ENCODE results near the gene NUP62CL. TPM values are rescaled to one million over a fixed set of nuclear protein-coding genes. Genes with fewer than 3 reads are reported as not detected.
"Not testable (repeated sequence)": the region's sequence is repeated elsewhere in the genome, so short reads cannot be mapped to it uniquely, and the experiment has no call there.

NUP62CL gene, protein sequence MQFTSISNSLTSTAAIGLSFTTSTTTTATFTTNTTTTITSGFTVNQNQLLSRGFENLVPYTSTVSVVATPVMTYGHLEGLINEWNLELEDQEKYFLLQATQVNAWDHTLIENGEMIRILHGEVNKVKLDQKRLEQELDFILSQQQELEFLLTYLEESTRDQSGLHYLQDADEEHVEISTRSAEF
- 0.48 TPM in 1 of 2 replicates, not detected in the other for total RNA-seq (2014; rRNA removed; shearing (Covaris generic))

DNA sequence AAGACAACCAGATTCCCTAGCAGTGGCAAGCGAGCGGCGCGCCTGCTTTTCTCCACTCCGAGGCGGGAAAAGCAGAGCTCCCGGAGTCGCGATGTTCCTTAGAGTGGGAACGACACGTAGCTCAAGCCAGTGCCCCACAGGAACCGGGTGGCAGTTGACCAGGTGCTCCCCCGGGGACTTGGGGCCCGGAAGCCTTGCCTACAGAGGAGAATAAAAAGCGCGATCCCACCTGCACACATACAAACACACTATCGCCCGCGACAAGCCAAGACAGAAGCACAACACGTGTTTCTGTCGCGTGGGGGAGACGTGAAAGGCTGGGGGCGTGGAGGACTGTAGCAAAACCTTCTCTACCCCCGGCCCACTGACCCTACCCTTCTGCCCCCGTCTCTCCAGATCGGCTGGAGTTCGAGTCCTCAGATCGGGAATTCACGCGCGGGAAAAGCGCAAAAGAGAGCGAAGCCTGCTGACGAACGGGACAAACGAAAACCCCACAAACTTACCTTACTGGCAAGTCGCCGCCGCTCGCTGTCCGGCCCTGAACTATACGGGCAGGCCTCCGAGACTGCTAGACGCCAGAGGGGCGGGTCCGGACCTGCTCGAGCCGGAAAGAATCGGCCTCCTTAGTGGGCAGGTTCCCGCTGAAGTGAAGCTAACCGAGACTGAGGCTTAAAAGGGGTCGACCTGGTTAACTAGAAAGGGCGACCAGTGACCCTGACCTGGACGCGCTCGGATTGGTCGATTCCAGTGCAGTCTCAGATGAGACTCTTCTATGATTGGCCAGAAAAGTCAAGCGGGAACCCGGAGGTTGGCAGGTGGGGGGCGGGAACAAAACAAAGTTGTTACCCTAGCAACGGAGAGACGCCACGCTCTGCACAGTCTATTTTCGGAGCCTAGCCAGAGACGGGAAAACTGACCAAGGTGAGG, at the start of gene NUP62CL, which contains the start of gene DNAAF6:
Gene NUP62CL, minus strand, starts transcription at position 664 of the 927 bp plus-strand sequence. CDS start 31,287 bp downstream, outside the sequence.
Gene DNAAF6, plus strand, starts transcription at position 842 of the 927 bp plus-strand sequence. CDS start 6,265 bp downstream, outside the sequence.
- no peak for DNase-seq (ENCODE audit: low spot score)

DNA sequence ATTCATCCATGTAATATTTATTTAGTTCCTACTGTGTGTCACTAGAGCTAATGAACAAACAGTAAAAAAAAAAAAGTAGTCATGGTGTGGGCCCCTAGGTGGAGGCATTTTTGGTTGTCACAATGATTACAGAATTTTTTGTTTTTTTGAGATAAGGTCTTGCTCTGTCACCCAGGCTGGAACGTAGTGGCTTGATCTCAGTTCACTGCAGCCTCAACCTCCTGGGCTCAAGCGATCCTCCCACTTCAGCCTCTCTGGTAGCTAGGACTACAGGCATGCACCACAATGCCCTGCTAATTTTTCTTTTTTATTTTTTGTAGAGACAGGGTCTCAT, 22.2 kb upstream of the NUP62CL start:
- DNase-seq (ENCODE audit: low spot score): no peak

DNA sequence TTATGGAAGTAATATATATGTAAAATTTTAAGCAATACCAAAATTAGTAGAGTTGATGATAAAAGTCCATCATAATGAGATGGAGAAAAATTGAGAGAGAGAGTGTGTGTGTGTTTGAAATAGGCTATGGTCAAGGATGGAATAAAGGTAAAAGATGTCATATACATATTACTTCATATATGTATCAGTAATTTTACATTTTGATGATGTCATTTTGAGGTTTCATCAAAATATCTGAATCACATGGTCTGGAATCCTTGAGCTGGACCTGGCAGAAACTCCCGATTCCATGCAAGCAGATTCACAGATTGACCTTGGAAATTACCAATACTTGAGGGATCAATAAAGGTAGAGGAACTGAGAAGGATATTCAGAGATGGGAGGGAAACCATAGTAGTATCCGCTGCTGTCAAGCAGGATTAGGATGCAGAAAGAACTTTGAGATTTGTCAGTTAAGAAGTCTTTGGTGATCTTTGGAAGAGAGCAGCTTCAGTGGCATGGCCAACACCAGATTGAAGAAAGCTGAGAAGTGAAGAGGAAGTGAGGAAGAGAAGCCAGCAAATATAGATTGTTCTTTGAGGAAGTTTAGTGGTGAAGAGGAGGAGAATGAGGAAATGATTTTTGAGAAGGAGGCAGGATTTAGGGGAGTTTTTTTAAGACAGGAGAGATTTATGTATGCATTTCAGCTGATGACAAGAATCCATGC, 21.7 kb upstream of the NUP62CL start:
- no peak for DNase-seq (ENCODE audit: low spot score)

DNA sequence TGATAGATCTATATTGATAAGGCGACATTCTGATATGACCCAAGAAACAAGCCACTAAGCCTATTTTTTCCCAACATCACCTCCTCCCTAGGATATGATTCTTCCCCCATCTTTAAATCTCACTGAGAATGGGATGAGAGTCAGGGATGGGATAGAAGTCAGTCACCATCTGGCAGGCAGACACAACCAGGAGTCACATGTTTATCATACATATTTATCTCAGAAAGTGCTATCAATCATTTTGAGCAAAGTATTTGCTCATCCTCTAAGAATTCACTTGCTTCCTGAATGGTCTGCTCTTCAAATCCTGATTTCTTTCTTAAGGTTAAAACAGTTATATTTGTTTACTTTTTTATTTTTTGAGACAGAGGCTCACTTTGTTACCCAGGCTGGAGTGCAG, 20.5 kb upstream of the NUP62CL start:
- no peak for DNase-seq (ENCODE audit: low spot score)

DNA sequence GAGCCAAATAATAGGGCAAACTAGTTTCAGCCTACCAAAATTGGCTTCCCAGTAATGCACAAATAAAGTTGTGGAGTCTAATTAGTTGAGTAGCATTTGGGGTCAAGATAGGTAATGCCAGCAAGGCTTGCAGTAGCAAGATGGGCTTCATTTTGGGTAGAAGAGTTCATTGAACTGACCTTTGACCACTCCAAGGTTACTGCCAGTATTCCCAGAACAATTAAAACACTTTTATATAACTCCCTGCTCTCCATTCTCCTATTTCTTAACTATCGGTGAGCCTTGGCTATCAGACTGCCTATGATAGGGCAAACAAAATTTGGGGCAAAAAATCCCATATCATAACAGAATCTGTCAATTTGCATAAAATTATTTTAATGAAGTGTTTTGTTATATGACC, 7.2 kb upstream of the NUP62CL start:
- DNase-seq (ENCODE audit: low spot score): no peak

DNA sequence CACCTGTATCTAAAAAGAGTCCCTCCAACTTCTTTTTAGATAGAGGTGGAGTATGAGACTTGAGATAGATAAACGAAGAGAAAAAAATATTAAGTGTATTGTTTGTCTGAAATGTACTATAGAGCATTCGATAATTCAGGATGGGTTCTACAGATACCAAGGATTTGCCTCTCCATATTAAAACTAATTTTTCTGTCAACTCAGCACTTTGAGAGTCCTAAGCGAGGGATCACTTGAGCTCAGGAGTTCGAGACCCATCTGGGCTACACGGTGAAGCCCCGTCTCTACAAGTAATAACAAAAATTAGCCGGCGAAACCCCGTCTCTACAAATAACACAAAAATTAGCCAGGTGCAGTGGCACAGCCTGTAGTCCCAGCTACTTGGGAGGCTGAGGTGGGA, 1.7 kb upstream of the NUP62CL start:
- no peak for DNase-seq (ENCODE audit: low spot score)

DNA sequence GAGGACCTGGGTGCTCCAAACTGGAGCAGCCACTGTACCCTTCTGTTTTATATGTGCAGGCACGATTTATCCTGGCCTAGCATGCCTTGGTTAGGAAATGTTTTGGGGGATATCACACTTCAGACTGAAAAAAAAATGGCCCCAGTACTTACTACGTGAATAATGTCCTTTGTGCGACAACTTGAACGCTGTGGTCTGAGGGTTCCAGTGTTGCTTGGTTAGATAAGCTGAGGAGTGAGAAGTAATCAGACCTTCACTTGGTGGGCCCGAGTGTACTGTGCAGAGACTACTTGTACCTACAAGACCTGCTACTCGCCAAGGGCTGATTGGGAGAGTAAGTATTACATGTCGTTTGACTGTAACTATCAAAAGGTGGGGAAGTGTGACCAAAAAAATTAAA, 856 bp upstream of the NUP62CL start:
- no peak for DNase-seq (ENCODE audit: low spot score)

DNA sequence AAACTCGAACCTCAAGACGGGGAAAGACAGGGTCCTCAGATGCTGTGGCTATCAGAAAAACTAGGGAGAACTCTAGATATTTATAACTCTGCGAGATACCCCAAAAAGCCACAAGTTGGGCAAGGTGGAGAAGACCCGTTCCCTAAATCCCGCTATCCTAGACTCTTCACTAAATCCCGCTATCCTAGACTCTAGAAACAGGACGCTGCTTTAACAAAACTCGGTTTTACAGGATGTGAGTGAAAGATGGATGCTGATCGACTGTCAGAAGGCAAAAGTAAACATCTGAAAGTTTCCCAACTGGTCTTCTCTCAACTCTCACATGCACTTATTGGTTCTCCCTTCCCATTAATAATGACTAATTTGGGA, 448 bp upstream of the NUP62CL start:
- no peak for DNase-seq (ENCODE audit: low spot score)

DNA sequence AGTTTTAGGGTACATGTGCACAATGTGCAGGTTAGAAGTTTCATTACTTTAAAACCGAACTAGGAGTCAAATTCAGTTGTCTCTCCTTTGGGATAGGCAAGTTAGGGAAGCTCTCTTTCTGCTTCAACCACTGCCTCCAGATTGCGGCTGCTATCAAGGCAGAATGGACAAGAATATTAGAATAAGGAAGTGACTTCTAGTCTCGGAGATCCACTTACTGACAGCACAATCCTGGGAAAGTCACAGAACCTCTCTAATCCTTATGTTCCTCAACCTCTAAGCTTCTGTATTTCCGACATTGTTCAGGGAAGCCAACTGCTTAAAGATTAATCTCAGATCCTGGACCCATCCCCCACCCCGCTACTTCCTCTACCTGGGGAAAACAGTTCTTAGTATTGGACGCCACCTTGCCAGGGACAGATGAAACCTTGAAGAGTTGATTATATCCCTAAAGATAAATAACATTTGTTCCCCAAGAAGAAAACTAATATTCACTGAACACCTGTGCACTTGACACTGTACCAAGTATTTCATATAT, 2.1 kb downstream of the NUP62CL start:
- DNase-seq (ENCODE audit: low spot score): no peak

DNA sequence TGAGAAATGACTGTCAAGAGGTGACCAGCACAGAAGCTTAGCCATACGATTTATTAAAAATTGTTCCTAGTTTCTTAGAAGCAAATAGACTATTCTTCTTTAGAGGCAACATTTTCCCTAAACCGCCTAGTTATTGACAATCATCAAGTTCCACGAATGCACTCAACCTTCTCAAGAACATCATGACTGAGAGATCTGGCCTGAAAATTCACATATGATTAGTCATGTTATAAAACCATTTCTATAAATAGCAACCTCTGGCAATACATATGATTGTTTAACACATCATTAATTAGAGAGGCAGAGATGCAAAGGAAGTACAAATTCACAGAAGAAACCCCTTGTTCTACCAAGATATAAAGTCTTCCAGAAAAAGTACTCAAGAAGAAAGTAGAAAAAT, 6.7 kb downstream of the NUP62CL start:
- DNase-seq (ENCODE audit: low spot score): no peak

DNA sequence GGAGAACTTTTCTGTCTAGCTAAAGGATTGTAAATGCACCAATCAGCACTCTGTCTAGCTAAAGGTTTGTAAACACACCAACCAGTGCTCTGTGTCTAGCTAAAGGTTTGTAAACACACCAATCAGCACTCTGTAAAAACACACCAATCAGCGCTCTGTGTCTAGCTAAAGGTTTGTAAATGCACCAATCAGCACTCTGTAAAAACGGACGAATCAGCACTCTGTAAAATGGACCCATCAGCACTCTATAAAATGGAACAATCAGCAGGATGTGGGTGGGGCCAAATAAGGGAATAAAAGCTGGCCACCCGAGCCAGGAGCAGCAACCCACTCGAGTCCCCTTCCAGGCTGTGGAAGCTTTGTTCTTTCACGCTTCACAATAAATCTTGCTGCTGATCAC, 8.2 kb downstream of the NUP62CL start:
- DNase-seq (ENCODE audit: low spot score): not testable (repeated sequence)

DNA sequence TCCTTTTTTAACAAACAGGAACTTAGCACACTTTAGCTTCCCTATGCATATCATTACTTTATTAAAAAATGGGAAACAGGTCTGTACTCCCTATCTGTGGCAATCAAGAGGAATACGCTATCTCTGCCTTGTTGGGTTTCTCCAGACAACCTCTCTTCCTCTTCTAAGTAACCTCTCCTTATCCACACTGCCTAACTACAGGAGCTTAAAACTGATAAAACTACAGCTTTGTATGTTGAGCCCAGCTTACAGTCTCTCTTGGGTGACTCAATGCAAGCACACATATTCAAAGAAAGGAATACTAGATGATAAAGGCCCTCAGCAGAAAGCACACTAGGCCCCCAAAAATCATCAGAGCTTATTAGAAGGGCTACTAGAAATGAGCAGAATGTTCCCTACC, 8.9 kb downstream of the NUP62CL start:
- no peak for DNase-seq (ENCODE audit: low spot score)

DNA sequence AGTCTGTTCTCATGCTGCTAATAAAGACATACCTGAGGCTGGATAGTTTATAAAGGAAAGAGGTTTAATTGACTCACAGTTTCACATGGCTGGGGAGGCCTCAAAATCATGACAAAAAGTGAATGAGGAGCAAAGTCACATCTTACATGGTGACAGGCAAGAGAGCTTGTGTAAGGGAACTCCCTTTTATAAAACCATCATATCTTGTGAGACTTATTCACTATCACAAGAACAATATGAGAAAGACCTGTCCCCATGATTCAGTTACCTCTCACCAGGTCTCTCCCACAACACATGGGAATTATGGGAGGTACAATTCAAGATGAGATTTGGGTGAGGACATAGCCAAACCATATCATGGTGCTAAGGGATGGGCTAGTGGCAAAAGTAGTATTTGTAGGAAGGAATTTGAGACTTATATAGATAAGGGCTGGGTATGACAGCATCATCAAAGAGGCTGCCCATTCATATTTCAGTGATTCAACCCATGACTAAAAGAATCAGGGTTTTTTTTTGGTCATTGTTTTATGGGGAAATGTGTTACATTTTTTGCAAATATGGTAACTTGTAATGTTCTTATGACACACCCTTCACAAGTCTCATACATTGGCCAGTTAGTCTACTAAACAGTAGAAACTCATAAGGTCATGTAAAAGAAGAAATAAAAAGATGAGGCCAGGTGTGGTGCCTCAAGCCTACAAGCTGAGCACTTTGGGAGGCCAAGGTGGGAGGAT, 34.7 kb downstream of the NUP62CL start:
- DNase-seq (ENCODE audit: low spot score): no peak

DNA sequence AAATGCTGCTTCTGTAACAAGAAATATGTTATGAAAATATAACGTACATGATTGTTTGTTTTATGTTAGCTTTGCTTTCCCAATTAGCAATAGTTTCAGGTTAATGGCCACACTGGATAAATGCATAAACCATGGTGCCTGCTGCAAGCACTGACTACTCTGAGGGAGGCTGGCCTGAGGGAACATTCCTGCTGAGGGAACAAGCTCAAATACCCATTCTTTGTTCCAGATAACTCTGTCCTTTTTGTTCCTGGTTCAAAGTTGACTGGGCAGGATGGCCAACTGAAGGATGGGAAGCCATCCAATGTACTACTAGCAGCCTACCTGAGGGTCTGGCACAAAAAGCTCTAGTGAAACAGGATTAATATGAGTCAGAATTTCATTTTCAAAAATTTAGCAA, 37.5 kb downstream of the NUP62CL start:
- no peak for DNase-seq (ENCODE audit: low spot score)

DNA sequence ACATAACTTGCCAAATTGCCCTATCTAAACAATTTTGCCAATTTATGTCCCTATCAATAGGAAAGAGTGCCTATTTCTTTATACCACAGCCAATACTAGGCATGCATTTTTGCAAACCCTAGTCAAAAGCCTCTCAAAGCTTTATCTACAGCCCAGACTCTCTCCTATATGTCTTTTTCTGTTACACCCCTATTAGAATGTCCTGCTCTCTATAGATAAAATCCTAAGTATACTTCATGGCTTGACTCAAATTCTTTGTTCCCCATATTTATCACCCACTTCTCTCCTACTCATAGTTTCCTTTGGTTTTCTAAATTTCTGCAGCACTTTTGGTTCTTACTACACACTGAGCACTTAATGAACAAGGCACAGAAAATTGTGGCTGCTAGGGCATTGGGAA, 38.0 kb downstream of the NUP62CL start:
- no peak for DNase-seq (ENCODE audit: low spot score)

DNA sequence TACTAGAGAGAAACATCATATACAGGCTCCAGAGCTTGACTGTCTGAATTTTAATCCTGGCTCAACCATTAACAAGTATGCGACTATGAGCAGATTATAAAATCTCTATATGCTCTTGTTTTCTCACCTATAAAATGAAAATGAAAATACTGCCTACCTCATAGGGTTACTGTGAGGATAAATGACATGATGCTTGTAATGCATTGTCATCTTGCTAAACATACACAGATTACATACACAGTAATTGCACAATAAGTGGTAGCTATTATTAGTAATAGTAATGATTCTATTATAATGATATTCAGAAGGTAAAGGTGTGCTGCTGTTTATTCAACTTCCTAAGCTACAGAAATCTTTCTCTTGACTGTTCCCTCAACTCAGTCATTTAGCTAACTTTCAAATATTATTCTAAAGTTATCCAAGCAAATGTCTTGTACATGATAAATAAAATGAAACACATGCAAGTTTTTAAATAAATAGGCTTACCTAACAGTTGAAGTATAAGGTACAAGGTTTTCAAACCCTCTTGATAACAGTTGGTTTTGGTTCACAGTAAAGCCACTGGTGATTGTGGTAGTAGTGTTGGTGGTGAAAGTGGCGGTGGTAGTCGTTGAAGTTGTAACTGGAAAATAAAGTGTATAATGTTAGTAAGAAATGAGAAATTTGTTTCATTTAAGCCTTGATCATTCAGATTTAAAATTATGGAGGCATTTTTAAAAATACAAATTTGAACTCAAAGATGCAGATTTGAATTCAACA, 38.9 kb downstream of the NUP62CL start:
- no peak for DNase-seq (ENCODE audit: low spot score)

DNA sequence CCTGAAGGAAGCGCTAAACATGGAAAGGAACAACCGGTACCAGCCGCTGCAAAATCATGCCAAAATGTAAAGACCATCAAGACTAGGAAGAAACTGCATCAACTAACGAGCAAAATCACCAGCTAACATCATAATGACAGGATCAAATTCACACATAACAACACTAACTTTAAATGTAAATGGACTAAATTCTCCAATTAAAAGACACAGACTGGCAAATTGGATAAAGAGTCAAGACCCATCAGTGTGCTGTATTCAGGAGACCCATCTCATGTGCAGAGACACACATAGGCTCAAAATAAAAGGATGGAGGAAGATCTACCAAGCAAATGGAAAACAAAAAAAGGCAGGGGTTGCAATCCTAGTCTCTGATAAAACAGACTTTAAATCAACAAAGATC, 48.6 kb downstream of the NUP62CL start:
- DNase-seq (ENCODE audit: low spot score): not testable (repeated sequence)

DNA sequence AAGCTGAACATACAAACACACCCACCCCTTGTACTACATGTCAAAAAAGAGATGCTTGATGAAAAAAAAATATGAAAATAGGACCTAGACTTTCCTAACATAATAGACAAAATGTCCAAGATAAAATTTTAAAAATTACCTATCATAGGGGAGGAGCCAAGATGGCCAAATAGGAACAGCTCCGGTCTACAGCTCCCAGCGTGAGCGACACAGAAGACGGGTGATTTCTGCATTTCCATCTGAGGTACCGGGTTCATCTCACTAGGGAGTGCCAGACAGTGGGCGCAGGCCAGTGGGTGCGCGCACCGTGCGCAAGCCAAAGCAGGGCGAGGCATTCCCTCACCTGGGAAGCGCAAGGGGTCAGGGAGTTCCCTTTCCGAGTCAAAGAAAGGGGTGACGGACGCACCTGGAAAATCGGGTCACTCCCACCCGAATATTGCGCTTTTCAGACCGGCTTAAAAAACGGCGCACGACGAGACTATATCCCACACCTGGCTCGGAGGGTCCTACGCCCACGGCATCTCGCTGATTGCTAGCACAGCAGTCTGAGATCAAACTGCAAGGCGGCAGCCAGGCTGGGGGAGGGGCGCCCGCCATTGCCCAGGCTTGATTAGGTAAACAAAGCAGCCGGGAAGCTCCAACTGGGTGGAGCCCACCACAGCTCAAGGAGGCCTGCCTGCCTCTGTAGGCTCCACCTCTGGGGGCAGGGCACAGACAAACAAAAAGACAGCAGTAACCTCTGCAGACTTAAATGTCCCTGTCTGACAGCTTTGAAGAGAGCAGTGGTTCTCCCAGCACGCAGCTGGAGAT, 50.4 kb downstream of the NUP62CL start:
- DNase-seq (ENCODE audit: low spot score): not testable (repeated sequence)

DNA sequence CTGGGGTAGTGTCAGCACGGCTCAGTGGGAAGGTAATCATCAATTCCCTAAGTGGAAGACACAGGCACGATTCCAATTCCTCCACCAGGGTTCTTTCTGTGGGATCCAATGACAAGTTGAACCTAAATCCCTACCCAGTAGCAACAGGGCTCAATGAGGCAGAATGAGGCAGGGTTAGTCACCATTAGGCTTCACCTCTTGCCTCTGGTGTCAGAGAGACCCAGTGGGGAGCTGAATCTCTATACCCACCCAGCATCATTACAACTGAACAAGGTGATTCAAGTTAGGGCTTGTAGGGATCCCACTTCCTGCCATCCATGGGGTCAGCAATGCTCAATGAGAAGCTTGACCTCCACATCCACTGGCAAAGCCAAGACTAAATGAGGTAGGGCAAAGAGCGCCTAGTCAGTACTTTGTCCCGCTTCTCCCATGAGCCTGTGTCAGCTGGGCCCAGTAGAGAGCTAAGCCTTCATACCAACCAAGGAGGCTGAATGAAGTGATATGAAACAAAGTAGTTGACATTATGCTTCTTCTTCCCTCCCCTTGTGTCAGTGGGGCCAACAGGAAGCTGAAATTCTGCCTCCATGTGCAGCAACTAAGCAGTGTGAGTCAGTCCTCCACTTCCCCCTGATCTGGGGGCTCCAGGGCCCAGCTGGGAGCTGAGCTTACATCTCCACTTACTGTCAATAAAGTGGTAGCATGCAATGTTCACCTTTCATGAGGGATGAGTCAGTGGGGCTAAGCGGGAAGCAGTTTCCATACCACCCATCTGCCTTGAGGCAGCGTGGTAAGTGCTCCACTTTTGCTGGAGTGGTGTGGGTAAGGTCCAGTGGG, 51.2 kb downstream of the NUP62CL start:
- DNase-seq (ENCODE audit: low spot score): no peak

Data from H4 (cell line).